Measurements from ENCODE around the gene CLDN14. TPM values are rescaled to one million over a fixed set of nuclear protein-coding genes. Genes with fewer than 3 reads are reported as not detected.

Gene CLDN14
- total RNA-seq, 4 donors from 2014 or later = 0.20 TPM; not detected in 3

GRCh38 chr21:36419996-36420395 is 59.9 kb downstream of the CLDN14 start:
- no peaks in the 10 kb centered on the region for H3K27me3 ChIP-seq
- intact Hi-C loops (cut with DNase I; ENCODE audit: low total_unique reads) = loop anchor here (1.0 to 5.0 kb wide), 3 partner anchors 82 to 509 kb away; no protein-coding TSS in a partner anchor
- H3K9me3 ChIP-seq = no peaks in the 10 kb centered on the region
- H3K4me3 ChIP-seq = no peak overlapping the region
- peaks cover 0 to 21% of the 10 kb centered on the region in 2 donors for H3K36me3 ChIP-seq
- H3K27ac ChIP-seq = peak overlapping the region in 1 of 4 donors; percentile 30
- DNase-seq (peak; percentile 77 to 84), ATAC-seq (peak; percentile 90 to 94)
- TF ChIP-seq POLR2A (IDR thresholded peaks at IDR 0.05) = no peak
- TF ChIP-seq CTCF (IDR thresholded peaks at IDR 0.05 in 4 of 5, conservative IDR thresholded peaks at IDR 0.05 in 1 of 5) = peak; percentile 76 to 84 (median 81)
- peaks cover 0 to 3% of the 10 kb centered on the region in 2 donors for H3K4me1 ChIP-seq
- in situ Hi-C loops (cut with MboI; ENCODE audit: low sequenced_read_pairs in 4 of 4) = loop anchor here in 2 of 4 donors (25.0 kb wide), 1 partner anchor 167 kb away; no protein-coding TSS in a partner anchor

DNA sequence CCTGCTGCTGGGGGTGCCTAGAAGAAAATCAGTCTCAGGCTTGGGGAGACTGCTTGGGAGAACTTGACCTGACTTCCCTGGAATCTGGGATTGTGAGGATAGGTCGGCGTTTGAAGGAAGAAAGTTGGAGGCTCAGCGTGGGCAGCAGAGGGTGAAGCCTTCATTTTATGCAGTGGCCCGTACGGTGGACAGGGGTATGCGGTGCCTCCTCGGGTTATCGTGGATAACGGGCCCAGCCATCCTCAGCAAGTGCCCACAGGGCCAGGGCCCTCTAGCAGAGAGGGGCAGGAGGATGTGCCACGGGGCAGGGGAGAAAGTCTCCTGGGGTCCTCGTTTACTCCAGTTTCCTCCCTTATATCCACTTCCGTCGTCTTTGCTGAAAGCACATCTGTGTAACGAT is 60.7 kb downstream of the CLDN14 start:
- intact Hi-C loops (cut with DNase I; ENCODE audit: low total_unique reads) = no loop called here
- no peak overlapping the region for H3K27ac ChIP-seq
- no peaks in the 10 kb centered on the region for H3K27me3 ChIP-seq
- no peak overlapping the region for H3K4me3 ChIP-seq
- H3K9me3 ChIP-seq = no peaks in the 10 kb centered on the region
- H3K4me1 ChIP-seq = peaks cover 0 to 3% of the 10 kb centered on the region in 2 donors
- no peak for ATAC-seq
- no peak for TF ChIP-seq CTCF (IDR thresholded peaks at IDR 0.05 in 4 of 5, conservative IDR thresholded peaks at IDR 0.05 in 1 of 5)
- no peak for TF ChIP-seq POLR2A (IDR thresholded peaks at IDR 0.05)
- DNase-seq = no peak
- in situ Hi-C loops (cut with MboI; ENCODE audit: low sequenced_read_pairs in 4 of 4) = loop anchor here in 2 of 4 donors (25.0 kb wide), 1 partner anchor 168 kb away; no protein-coding TSS in a partner anchor
- peaks cover 0 to 24% of the 10 kb centered on the region in 2 donors for H3K36me3 ChIP-seq

- Histone ChIP-seq H3K4me1 (peaks cover 0 to 3% of the 10 kb centered on the region in 2 donors), H3K36me3 (peaks cover 0 to 55% of the 10 kb centered on the region in 2 donors), H3K4me3 (no peak overlapping the region), H3K27me3 (no peaks in the 10 kb centered on the region), H3K9me3 (no peaks in the 10 kb centered on the region), H3K27ac (no peak overlapping the region)
- ATAC-seq = no peak
- intact Hi-C loops (cut with DNase I; ENCODE audit: low total_unique reads) (no loop called here), in situ Hi-C loops (cut with MboI; ENCODE audit: low sequenced_read_pairs in 4 of 4) (loop anchor here in 2 of 4 donors (25.0 kb wide), 1 partner anchor 172 kb away; no protein-coding TSS in a partner anchor)
- no peak for DNase-seq
- TF ChIP-seq POLR2A (IDR thresholded peaks at IDR 0.05) (no peak), CTCF (IDR thresholded peaks at IDR 0.05 in 4 of 5, conservative IDR thresholded peaks at IDR 0.05 in 1 of 5) (no peak)
These were observed 64.5 kb downstream of the CLDN14 start for GRCh38 chr21:36415375-36415774.

DNA sequence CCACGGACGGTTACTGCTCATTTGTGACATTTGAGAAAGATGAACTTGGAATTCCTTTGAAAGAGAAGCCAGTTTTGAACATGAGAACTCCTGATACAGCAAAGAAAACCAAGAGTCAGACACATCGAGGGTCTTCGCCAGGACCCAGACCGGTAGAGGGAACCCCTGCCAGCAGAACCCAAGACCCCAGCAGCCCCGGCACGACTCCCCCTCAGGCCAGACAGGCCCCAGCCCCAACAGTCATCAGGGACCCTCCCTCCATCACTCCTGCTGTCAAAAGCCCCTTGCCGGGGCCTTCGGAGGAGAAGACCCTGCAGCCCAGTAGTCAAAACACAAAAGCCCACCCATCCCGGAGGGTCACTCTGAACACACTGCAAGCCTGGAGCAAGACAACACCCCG is 67.0 kb downstream of the CLDN14 start:
- DNase-seq = no peak
- Histone ChIP-seq H3K4me3 (no peak overlapping the region), H3K9me3 (no peaks in the 10 kb centered on the region), H3K4me1 (no peaks in the 10 kb centered on the region), H3K27ac (no peak overlapping the region), H3K27me3 (no peaks in the 10 kb centered on the region), H3K36me3 (peaks cover 0 to 55% of the 10 kb centered on the region in 2 donors)
- in situ Hi-C loops (cut with MboI; ENCODE audit: low sequenced_read_pairs in 4 of 4) = loop anchor here in 2 of 4 donors (25.0 kb wide), 1 partner anchor 174 kb away; no protein-coding TSS in a partner anchor
- TF ChIP-seq POLR2A (IDR thresholded peaks at IDR 0.05) = no peak
- TF ChIP-seq CTCF (IDR thresholded peaks at IDR 0.05 in 4 of 5, conservative IDR thresholded peaks at IDR 0.05 in 1 of 5) = no peak
- intact Hi-C loops (cut with DNase I; ENCODE audit: low total_unique reads) = no loop called here
- ATAC-seq = no peak

Data from gastrocnemius medialis (tissue), 4 donors.